ENCODE results near the gene PAGE3.

DNA sequence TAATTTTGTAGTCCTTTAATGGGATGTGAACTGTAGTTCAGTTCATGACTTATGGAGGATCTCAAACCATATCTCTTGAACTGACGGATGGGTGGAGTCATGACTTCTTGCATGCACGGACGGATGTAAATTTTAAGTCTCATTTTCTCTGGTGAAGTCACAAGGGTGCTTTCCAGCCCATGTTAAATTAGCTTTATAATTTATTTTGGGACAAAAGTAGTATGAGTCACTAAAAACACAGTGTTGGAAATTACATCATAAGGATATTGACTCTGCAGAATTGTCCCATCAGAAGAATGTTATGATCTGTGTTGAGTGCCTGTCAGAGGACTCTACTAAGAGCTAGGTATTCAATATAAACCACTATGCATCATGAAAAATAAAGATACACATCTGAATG is 51.3 kb downstream of the PAGE3 start:
- TF ChIP-seq, protein P1, sequence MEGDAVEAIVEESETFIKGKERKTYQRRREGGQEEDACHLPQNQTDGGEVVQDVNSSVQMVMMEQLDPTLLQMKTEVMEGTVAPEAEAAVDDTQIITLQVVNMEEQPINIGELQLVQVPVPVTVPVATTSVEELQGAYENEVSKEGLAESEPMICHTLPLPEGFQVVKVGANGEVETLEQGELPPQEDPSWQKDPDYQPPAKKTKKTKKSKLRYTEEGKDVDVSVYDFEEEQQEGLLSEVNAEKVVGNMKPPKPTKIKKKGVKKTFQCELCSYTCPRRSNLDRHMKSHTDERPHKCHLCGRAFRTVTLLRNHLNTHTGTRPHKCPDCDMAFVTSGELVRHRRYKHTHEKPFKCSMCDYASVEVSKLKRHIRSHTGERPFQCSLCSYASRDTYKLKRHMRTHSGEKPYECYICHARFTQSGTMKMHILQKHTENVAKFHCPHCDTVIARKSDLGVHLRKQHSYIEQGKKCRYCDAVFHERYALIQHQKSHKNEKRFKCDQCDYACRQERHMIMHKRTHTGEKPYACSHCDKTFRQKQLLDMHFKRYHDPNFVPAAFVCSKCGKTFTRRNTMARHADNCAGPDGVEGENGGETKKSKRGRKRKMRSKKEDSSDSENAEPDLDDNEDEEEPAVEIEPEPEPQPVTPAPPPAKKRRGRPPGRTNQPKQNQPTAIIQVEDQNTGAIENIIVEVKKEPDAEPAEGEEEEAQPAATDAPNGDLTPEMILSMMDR (IDR thresholded peaks at IDR 0.05; ENCODE audit: poor library complexity, severe bottlenecking), result no peak
- TF ChIP-seq POLR2AphosphoS5 (IDR thresholded peaks at IDR 0.05) (no peak), EP300 (conservative IDR thresholded peaks at IDR 0.05; ENCODE audit: poor library complexity, severe bottlenecking) (no peak)
